ENCODE measurements around the gene ASIC4.

Gene ASIC4

GRCh38 chr2:219554350-219554749, 40.1 kb downstream of the ASIC4 start:
- DNase-seq = no peak

- DNase-seq = no peak
These were observed 41.7 kb downstream of the ASIC4 start for GRCh38 chr2:219555956-219556355.

- DNase-seq = no peak
These were observed 42.1 kb downstream of the ASIC4 start for GRCh38 chr2:219556413-219556812.

GRCh38 chr2:219557320-219557719, 43.0 kb downstream of the ASIC4 start:
- no peak for DNase-seq

- DNase-seq = no peak
These were observed 43.8 kb downstream of the ASIC4 start for GRCh38 chr2:219557791-219558785.

- no peak for DNase-seq
These were observed 45.1 kb downstream of the ASIC4 start for GRCh38 chr2:219559156-219559915.

- DNase-seq = no peak
These were observed 46.0 kb downstream of the ASIC4 start for GRCh38 chr2:219560037-219560892.

- no peak for DNase-seq
These were observed 46.6 kb downstream of the ASIC4 start for GRCh38 chr2:219560893-219561178.

GRCh38 chr2:219561179-219562048, 47.1 kb downstream of the ASIC4 start:
- no peak for DNase-seq

- DNase-seq = no peak
These were observed 48.1 kb downstream of the ASIC4 start for GRCh38 chr2:219562049-219563020.

- DNase-seq = no peak
These were observed 49.1 kb downstream of the ASIC4 start for GRCh38 chr2:219563271-219563928.

GRCh38 chr2:219565130-219566080, 51.1 kb downstream of the ASIC4 start:
- no peak for DNase-seq

GRCh38 chr2:219566640-219567039, 52.4 kb downstream of the ASIC4 start:
- no peak for DNase-seq

- no peak for DNase-seq
These were observed 52.8 kb downstream of the ASIC4 start for GRCh38 chr2:219567131-219567530.

GRCh38 chr2:219567791-219568361, 53.6 kb downstream of the ASIC4 start:
- DNase-seq = no peak

- no peak for DNase-seq
These were observed 54.8 kb downstream of the ASIC4 start for GRCh38 chr2:219569041-219569440.

GRCh38 chr2:219569635-219570034, 55.4 kb downstream of the ASIC4 start:
- DNase-seq = no peak

- peak in 1 of 2 experiments; percentile 26 for DNase-seq
These were observed 56.1 kb downstream of the ASIC4 start for GRCh38 chr2:219570194-219570923.

Measured in SW 1271 (cell line).